ENCODE data around the gene TBKBP1. TPM values are rescaled to one million over a fixed set of nuclear protein-coding genes. Genes with fewer than 3 reads are reported as not detected.
A peak's percentile ranks its signal among the peaks of the same experiment; 100 is the strongest.
"Not testable (repeated sequence)": the region's sequence is repeated elsewhere in the genome, so short reads cannot be mapped to it uniquely, and the experiment has no call there.

TBKBP1 gene
- total RNA-seq, 2 experiments from 2014 or later = 2.4 to 3.0 TPM

- no peak for TF ChIP-seq CTCF (IDR thresholded peaks at IDR 0.05)
- ChIA-PET CTCF (interaction anchor here (1.5 to 2.0 kb wide), 2 partner anchors 9 to 21 kb away, joined by 4 to 7 read pairs; no protein-coding TSS in a partner anchor), POLR2A (interaction anchor here (1.7 kb wide), 1 partner anchor 29 kb away, joined by 4 read pairs; the partner anchor contains the start of gene KPNB1)
- no peak for ATAC-seq (ENCODE audit: poor library complexity)
- Mint-ChIP-seq H3K27ac (peak overlapping the region; percentile 8), H3K9me3 (no peaks in the 10 kb centered on the region), H3K36me3 (ENCODE audit: low read depth) (peaks cover 95% of the 10 kb centered on the region), H3K4me1 (ENCODE audit: low read depth) (peaks cover 17% of the 10 kb centered on the region), H3K4me3 (no peak overlapping the region), H3K27me3 (no peaks in the 10 kb centered on the region)
- Histone ChIP-seq H3K4me3 (ENCODE audit: low read length) (no peak overlapping the region), H3K27ac (ENCODE audit: low read depth in 1 of 2, low read length in 2 of 2) (no peak overlapping the region), H3K27me3 (ENCODE audit: control insufficient read depth in 1 of 2, insufficient read depth in 2 of 2, low read length in 2 of 2) (no peaks in the 10 kb centered on the region), H3K9me3 (ENCODE audit: control insufficient read depth in 1 of 2, insufficient read depth in 1 of 2, low read length in 2 of 2) (no peaks in the 10 kb centered on the region), H3K4me1 (ENCODE audit: insufficient read depth, low read length) (no peaks in the 10 kb centered on the region), H3K36me3 (ENCODE audit: insufficient read depth, low read length) (peaks cover 94% of the 10 kb centered on the region)
- DNase-seq = no peak
- intact Hi-C loops (cut with DNase I, micrococcal nuclease) = no loop called here
These were observed 15.8 kb upstream of the TBKBP1 start for GRCh38 chr17:47678196-47678595.

GRCh38 chr17:47682138-47682537 lies 11.8 kb upstream of the TBKBP1 start:
- intact Hi-C loops (cut with DNase I, micrococcal nuclease) = no loop called here
- Histone ChIP-seq H3K4me3 (ENCODE audit: low read length) (no peak overlapping the region), H3K27me3 (ENCODE audit: control insufficient read depth in 1 of 2, insufficient read depth in 2 of 2, low read length in 2 of 2) (no peaks in the 10 kb centered on the region), H3K36me3 (ENCODE audit: insufficient read depth, low read length) (peaks cover 82% of the 10 kb centered on the region), H3K27ac (ENCODE audit: low read depth in 1 of 2, low read length in 2 of 2) (no peak overlapping the region), H3K9me3 (ENCODE audit: control insufficient read depth in 1 of 2, insufficient read depth in 1 of 2, low read length in 2 of 2) (no peaks in the 10 kb centered on the region), H3K4me1 (ENCODE audit: insufficient read depth, low read length) (no peaks in the 10 kb centered on the region)
- no peak for DNase-seq
- ChIA-PET POLR2A (no interaction called here), CTCF (no interaction called here)
- peak overlapping the region; percentile 4 for H3K27ac Mint-ChIP-seq
- no peaks in the 10 kb centered on the region for H3K9me3 Mint-ChIP-seq
- no peak for ATAC-seq (ENCODE audit: poor library complexity)
- no peak for TF ChIP-seq CTCF (IDR thresholded peaks at IDR 0.05)
- peaks cover 5% of the 10 kb centered on the region for H3K4me1 Mint-ChIP-seq (ENCODE audit: low read depth)
- peaks cover 84% of the 10 kb centered on the region for H3K36me3 Mint-ChIP-seq (ENCODE audit: low read depth)
- no peaks in the 10 kb centered on the region for H3K27me3 Mint-ChIP-seq
- H3K4me3 Mint-ChIP-seq = no peak overlapping the region

- H3K27ac Mint-ChIP-seq; H3K27ac ChIP-seq (ENCODE audit: low read depth in 1 of 2, low read length in 2 of 2); POLR2A ChIA-PET; H3K9me3 Mint-ChIP-seq; H3K27me3 Mint-ChIP-seq; ATAC-seq (ENCODE audit: poor library complexity); intact Hi-C loops (cut with DNase I, micrococcal nuclease); DNase-seq; H3K4me3 Mint-ChIP-seq; H3K4me1 ChIP-seq (ENCODE audit: insufficient read depth, low read length); H3K27me3 ChIP-seq (ENCODE audit: control insufficient read depth in 1 of 2, insufficient read depth in 2 of 2, low read length in 2 of 2); H3K4me3 ChIP-seq (ENCODE audit: low read length); H3K9me3 ChIP-seq (ENCODE audit: control insufficient read depth in 1 of 2, insufficient read depth in 1 of 2, low read length in 2 of 2); H3K4me1 Mint-ChIP-seq (ENCODE audit: low read depth): not testable (repeated sequence)
- peaks cover 79% of the 10 kb centered on the region for H3K36me3 Mint-ChIP-seq (ENCODE audit: low read depth)
- CTCF ChIA-PET = interaction anchor here (0.6 kb wide), 1 partner anchor 270 kb away, joined by 4 read pairs; no protein-coding TSS in a partner anchor
- peaks cover 76% of the 10 kb centered on the region for H3K36me3 ChIP-seq (ENCODE audit: insufficient read depth, low read length)
These were observed 11.2 kb upstream of the TBKBP1 start for GRCh38 chr17:47682727-47683126.

GRCh38 chr17:47684025-47684424 lies 9.9 kb upstream of the TBKBP1 start:
- DNase-seq = no peak
- Histone ChIP-seq H3K9me3 (ENCODE audit: control insufficient read depth in 1 of 2, insufficient read depth in 1 of 2, low read length in 2 of 2) (no peaks in the 10 kb centered on the region), H3K4me1 (ENCODE audit: insufficient read depth, low read length) (no peaks in the 10 kb centered on the region), H3K4me3 (ENCODE audit: low read length) (no peak overlapping the region), H3K27ac (ENCODE audit: low read depth in 1 of 2, low read length in 2 of 2) (no peak overlapping the region), H3K36me3 (ENCODE audit: insufficient read depth, low read length) (peaks cover 63% of the 10 kb centered on the region), H3K27me3 (ENCODE audit: control insufficient read depth in 1 of 2, insufficient read depth in 2 of 2, low read length in 2 of 2) (no peaks in the 10 kb centered on the region)
- peaks cover 68% of the 10 kb centered on the region for H3K36me3 Mint-ChIP-seq (ENCODE audit: low read depth)
- H3K4me3 Mint-ChIP-seq = no peak overlapping the region
- H3K27me3 Mint-ChIP-seq = no peaks in the 10 kb centered on the region
- ATAC-seq (ENCODE audit: poor library complexity) = no peak
- TF ChIP-seq CTCF (IDR thresholded peaks at IDR 0.05) = no peak
- H3K4me1 Mint-ChIP-seq (ENCODE audit: low read depth) = peaks cover 5% of the 10 kb centered on the region
- POLR2A ChIA-PET = no interaction called here
- intact Hi-C loops (cut with DNase I, micrococcal nuclease) = no loop called here
- H3K27ac Mint-ChIP-seq = peak overlapping the region; percentile 13
- CTCF ChIA-PET = no interaction called here
- no peaks in the 10 kb centered on the region for H3K9me3 Mint-ChIP-seq
